Mucosa of descending colon (tissue), 3 donors: ENCODE data around the gene NPDC1. TPM values are rescaled to one million over a fixed set of nuclear protein-coding genes. Genes with fewer than 3 reads are reported as not detected.

Experiments used
- ATAC-seq: fragments of 200-7000 bp; cut with Tn5 transposase; one replicate; pipeline ENCODE4 v1.9.1; 2020; ENCODE audit warnings: mild to moderate bottlenecking, moderate library complexity
- DNase-seq, 3 donors: peaks; one replicate each; pipeline ENCODE4 v3.0.0-alpha.2; 2020
- H3K36me3 ChIP-seq: fragments of 200-600 bp; one replicate; pipeline ENCODE4 v1.8.0; 2021; ENCODE audit warnings: low read depth, mild to moderate bottlenecking
- H3K4me1 ChIP-seq: fragments of 200-600 bp; one replicate; pipeline ENCODE4 v1.8.0; 2021; ENCODE audit warnings: low read depth, mild to moderate bottlenecking
- H3K4me3 ChIP-seq: fragments of 200-600 bp; one replicate; pipeline ENCODE4 v1.8.0; 2021; ENCODE audit warnings: mild to moderate bottlenecking
- H3K9me3 ChIP-seq: fragments of 200-600 bp; one replicate; pipeline ENCODE4 v1.8.0; 2021; ENCODE audit warnings: mild to moderate bottlenecking
- intact Hi-C, 2 donors: fragments of 100-400 bp; cut with DNase I in 1 of 2; cut with micrococcal nuclease in 1 of 2; formaldehyde crosslinking; loops; one replicate each; pipeline versions ENCODE4 v1.11.0 to v1.11.1; 2022; cut with DNase I, micrococcal nuclease
- total RNA-seq, 3 donors: library from RNA; stranded (reverse); fragmentation: NEBNext Ultra II Directional in 2 of 3; extraction: Animal tissue kit (Norgen Biotek cat#: 25700) in 2 of 3; gene quantifications; one replicate each; pipeline versions ENCODE4 v1.2.1 to v1.2.4, GENCODE V29; 2021 to 2023
- TF ChIP-seq, protein P1 (sequence below): fragments of 200-600 bp; IDR thresholded peaks from one replicate; pipeline ENCODE4 v1.8.0; 2022; ENCODE audit warnings: antibody characterized with exemption, mild to moderate bottlenecking
- donor health status: DM: no; HTN: no; CAD: no; lungs with moderate emphysema.
- donor health status: DM: no; HTN: no; CAD: no.
- donor health status: DM: no; HTN: yes; CAD: no.

NPDC1 gene
- total RNA-seq, 3 donors from 2014 or later, result 78.6 to 177 (median 83.0) TPM

DNA sequence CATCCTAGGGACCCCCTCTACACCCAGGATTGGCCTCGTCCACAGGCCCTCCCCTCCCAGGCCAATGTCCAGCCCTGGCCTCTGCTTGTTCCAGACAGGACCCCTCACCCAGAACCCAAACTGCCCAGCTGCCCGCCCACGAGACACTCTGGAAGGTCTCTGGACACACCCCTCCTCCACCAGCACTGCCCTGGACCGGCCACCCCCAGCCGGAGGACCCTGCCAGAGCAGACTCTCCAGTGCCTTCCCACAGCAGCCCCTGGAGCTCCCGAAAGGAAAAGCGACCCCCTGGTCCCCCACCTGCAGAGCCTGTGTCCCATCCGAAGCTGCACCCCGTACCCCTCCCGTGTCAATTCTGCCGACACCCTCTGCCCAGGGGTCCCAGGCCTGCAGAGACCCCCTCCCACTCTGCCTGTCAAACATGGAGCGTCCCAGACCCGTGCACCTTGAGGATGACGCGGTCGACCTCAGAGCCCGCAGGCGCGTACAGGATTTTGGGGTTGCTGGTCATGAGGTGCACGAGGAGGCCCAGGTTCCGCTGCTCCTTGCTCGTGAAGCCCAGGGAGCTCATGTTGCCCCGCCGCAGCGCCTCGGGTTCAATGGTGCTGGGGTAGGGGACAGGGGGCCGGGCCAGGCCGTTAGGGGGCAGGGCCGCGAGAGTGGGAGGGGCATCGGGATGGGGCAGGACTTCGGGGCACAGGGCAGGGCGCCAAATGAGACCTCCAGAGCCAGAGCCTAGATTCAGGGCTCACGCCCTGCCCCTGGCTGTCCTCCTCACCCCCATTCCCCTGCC is 25.9 kb downstream of the NPDC1 start:
- ATAC-seq, result no peak
- DNase-seq, result no peak
- intact Hi-C loops, result no loop called here
- Histone ChIP-seq H3K4me3 (no peak overlapping the region), H3K4me1 (peaks cover 20% of the 10 kb centered on the region), H3K36me3 (no peaks in the 10 kb centered on the region), H3K9me3 (no peaks in the 10 kb centered on the region)
- TF ChIP-seq, protein P1, sequence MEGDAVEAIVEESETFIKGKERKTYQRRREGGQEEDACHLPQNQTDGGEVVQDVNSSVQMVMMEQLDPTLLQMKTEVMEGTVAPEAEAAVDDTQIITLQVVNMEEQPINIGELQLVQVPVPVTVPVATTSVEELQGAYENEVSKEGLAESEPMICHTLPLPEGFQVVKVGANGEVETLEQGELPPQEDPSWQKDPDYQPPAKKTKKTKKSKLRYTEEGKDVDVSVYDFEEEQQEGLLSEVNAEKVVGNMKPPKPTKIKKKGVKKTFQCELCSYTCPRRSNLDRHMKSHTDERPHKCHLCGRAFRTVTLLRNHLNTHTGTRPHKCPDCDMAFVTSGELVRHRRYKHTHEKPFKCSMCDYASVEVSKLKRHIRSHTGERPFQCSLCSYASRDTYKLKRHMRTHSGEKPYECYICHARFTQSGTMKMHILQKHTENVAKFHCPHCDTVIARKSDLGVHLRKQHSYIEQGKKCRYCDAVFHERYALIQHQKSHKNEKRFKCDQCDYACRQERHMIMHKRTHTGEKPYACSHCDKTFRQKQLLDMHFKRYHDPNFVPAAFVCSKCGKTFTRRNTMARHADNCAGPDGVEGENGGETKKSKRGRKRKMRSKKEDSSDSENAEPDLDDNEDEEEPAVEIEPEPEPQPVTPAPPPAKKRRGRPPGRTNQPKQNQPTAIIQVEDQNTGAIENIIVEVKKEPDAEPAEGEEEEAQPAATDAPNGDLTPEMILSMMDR, result no peak

GRCh38 chr9:137018761-137019559 is 27.0 kb downstream of the NPDC1 start:
- Histone ChIP-seq H3K36me3 (no peaks in the 10 kb centered on the region), H3K4me1 (peaks cover 20% of the 10 kb centered on the region), H3K9me3 (no peaks in the 10 kb centered on the region), H3K4me3 (no peak overlapping the region)
- intact Hi-C loops, result no loop called here
- no peak for DNase-seq
- ATAC-seq, result no peak
- TF ChIP-seq, protein P1, result no peak

DNA sequence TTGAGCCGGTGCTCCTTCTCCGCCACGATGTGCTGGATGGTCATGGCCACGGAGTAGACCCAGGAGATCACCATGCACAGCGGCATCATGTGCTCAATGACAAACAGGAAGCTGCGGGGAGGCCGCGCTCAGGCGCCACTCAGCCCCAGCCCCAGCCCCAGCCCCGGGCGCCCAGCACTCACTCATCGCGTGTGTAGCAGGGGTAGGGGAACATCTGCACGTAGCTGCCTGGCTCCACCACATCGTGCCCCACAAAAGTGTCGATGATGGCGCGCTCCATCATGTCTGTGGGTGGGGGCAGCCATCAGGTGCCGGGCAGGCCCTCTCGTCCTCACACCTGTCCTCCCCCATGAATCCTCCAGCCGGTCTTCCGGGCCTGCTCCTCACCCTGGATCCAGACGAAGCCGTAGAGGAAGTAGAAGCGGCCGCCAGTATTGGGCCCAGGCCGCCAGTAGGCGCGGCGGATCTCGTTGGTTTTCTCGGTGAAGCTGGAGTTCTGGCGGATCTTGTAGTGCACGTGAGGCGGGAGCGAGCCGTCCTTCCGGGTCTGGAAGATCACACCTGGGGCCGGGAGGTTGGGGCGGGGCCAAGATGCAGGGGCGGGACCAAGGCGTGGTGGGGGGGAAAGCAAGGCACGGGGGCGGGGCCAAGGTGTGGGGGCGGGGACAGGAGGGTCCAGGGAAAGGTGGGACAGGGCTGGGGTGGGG is 28.0 kb downstream of the NPDC1 start:
- TF ChIP-seq, protein P1, result no peak
- Histone ChIP-seq H3K9me3 (no peaks in the 10 kb centered on the region), H3K4me1 (peaks cover 14% of the 10 kb centered on the region), H3K4me3 (no peak overlapping the region), H3K36me3 (no peaks in the 10 kb centered on the region)
- ATAC-seq (no peak), DNase-seq (no peak)
- intact Hi-C loops, result no loop called here

- TF ChIP-seq, protein P1, result no peak
- intact Hi-C loops, result no loop called here
- ATAC-seq (no peak), DNase-seq (no peak)
- H3K4me1 ChIP-seq, result peaks cover 5% of the 10 kb centered on the region
- no peak overlapping the region for H3K4me3 ChIP-seq
- no peaks in the 10 kb centered on the region for H3K36me3 ChIP-seq
- H3K9me3 ChIP-seq, result no peaks in the 10 kb centered on the region
Observed at GRCh38 chr9:137017071-137017470, 28.9 kb downstream of the NPDC1 start.

DNA sequence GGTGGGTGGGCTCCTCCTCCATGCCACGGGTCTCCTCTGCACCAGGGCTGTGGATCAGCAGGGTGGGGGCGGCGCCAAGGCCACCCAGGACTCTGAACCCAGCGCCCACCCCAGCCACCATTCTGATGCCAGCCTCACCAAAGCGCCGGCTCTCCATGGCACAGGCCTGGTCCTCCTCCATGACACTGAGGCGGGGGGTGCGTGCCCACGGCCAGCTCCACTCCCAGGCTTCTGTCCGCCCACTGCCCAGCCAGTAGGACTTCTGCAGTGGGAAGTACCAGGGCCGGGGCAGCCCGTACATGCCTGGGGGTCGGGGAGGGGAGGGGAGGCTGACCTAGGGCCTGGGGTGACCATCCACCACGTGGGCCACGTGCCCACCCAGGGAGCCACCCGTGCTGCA is 29.5 kb downstream of the NPDC1 start:
- Histone ChIP-seq H3K4me1 (peaks cover 3% of the 10 kb centered on the region), H3K4me3 (no peak overlapping the region), H3K36me3 (no peaks in the 10 kb centered on the region), H3K9me3 (no peaks in the 10 kb centered on the region)
- intact Hi-C loops, result no loop called here
- TF ChIP-seq, protein P1, result no peak
- ATAC-seq, result no peak
- DNase-seq, result no peak
